HG03457 (cell line): ENCODE results near the gene CNN2.
"Not testable (repeated sequence)": the region's sequence is repeated elsewhere in the genome, so short reads cannot be mapped to it uniquely, and the experiment has no call there.

Experiments used
- ATAC-seq: cut with Tn5 transposase; IDR thresholded peaks from one replicate; pipeline ENCODE4 v1.9.1; 2021; ENCODE audit warnings: moderate number of reproducible peaks; ENCODE audit not compliant: unreplicated experiment

CNN2 gene

DNA sequence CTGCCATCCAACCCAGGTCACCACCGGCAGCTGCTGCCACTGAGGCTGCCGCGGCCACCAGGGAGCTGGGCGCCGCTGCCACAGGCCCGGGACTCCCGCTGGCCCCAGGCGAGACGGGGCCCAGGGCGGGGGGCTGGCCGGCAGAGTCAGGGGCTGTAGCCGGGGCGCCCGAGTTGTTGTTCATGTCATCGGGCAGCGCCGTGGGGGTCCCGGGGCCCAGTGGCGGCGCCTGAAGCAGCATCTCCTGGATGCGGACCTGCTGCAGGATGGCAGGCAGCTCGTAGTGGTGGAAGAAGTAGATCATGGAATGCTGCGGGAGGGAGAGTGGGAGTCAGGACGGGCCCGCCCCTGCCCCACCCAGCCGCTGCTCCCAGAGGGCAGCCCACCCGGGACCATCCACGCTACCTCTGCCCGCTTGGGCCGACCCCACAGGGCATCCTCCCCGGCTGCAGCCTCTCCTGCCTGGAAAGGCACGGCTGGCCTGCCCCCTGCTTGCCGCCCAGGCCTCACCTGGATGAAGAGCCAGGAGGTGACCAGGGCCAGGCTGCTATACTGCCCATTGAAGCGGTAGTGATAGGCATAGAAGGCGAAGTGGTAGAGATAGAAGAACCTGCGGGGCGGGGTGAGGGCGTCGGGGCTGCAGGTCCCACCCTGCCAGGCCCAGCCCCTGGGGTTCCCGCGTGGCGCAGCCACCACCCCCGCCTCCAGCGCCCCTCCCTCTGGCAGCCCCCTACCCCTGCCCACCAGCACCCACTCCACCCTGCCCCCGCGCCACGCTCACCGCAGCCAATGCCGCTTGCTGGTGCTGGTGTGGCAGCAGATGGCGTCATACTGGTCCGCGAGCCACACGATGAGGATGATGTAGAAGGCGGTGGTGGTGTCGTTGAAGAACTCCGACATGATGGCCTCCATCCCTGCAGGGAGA is 15.6 kb upstream of the CNN2 start:
- ATAC-seq = no peak

DNA sequence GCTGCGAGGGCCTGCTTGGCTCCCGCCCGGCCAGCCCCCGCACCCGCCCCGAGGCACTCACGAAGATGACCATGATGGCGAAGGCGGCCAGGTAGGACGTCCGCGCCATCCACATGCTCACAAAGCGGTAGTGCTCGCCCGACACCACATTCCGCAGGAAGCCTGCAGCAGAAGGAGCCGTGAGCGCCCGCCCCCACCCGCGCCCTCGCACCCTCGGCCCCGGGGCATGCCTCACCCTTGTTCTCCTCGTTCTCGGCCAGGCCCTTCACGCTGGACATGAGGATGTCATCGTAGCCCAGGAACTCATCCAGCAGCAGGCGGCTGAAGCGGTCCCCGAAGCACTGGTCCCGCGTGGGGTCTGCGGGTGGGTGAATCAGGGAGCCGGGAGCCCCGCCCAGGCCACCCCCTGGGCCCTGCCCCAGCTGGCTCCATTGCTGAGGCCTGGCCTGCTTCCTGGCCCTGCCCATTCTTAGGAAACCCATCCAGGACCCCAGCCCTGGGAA is 14.5 kb upstream of the CNN2 start:
- ATAC-seq = no peak

DNA sequence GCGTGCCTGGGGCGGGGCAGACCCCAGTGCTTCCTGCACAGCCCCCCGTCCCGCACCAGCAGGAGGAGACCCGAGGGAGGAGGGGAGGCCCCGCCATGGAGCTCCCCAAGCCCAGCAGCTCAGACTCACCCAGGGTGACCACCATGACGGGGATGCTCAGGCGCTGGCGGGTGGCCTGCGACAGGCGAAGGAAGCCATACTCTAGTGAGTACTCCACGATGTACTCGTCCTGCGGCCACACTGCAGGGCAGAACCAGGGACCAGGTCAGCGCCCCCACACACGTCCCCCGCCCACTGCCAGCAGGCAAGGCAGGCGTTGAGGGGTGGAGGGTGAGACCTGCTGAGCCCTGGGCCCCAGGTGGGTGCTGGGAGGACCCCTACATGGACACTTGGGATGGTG is 14.1 kb upstream of the CNN2 start:
- ATAC-seq = no peak

DNA sequence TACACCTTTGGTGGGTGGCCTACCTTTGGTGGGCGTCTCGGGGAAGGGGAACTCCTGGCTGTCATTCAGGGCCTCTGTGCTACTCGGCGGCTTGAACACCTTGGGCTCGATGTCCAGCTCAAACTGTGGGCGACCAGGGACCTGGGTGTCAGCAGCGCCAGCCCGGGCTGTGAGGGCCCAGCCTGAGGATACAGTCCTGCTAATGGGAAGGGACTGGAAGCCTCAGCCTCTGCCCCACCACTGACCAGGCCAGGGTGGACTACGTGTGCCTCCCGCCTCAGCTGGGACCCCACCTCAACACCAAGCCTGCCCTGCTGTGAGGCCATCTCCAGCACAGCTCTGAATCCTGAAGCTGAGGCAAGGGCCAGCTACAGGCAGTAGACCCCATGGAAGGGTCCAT is 13.2 kb upstream of the CNN2 start:
- ATAC-seq = no peak

DNA sequence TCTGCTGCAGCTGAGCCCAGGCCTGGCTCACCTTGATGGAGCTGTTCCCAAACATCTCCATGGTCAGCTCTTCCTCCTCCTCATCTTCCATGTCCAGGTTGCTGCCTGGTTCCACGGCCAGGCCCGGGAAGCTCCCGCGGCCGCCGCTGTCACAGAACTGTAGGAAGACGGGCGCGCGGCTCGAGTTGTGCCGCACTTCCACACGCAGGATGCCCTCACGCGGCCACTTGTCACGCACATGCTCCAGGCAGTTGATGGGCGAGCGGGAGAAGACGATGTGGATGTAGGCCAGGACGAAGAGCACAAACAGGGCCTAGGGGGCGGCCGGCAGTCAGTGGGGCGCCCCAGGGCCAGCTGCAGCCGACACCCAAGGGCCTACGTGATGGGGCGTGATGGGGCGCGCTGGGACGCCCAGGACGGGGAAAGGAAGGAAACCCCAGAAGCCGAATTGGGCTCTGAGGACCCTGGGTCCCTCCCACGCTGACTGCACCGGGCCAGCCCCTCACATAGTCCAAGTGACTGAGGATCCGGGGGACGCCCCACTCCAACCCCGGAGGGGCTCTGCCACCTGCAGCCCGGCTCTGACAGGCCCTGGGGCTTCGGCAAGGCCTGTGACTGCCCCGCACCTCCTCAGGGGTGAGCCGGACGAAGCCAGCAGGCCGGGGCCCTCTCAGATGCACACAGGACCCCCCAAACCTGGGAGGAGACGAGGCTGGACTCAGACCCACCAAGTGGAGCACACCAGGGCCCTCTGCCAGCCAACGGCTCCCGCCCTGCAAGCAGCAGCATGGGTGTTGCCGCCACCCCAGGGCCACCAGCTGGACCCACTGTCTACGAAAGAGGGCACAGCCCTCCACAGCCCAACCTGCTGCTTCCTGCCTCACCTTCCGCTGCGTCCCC is 12.0 kb upstream of the CNN2 start:
- no peak for ATAC-seq

DNA sequence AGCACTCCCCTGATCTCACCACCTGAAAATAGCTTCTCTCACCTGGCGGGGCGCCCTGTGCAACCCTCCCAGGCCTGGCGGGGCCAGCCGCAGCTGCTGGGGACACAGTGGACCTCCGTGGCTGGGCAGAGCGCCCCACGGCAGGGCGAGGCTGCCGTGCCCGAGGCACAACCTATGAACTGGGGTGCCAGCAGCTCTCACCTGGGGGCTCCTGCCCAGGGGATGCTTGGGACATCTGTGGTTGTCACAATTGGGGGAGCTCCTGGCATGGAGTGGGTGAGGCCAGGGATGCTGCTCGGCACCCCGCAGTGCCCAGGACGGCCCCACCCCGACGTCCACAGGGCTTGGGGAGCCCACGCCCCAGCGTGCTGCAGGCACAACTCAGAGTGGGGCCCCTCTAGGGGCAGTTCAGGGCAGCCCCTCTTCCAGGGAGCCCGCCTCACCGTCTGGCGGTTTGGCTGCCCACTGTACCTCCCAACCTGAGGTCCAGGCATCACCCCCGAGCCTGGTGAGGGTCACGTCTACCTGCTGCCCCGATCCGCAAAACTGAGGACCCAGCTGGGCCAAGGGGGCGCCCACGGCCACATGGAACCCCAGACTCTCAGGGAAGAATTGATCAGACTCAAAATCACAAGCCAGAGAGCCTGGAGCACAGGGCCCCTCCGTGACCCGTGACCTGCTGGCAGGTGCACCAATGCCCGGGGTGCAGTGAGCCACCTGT is 11.2 kb upstream of the CNN2 start:
- ATAC-seq = no peak

DNA sequence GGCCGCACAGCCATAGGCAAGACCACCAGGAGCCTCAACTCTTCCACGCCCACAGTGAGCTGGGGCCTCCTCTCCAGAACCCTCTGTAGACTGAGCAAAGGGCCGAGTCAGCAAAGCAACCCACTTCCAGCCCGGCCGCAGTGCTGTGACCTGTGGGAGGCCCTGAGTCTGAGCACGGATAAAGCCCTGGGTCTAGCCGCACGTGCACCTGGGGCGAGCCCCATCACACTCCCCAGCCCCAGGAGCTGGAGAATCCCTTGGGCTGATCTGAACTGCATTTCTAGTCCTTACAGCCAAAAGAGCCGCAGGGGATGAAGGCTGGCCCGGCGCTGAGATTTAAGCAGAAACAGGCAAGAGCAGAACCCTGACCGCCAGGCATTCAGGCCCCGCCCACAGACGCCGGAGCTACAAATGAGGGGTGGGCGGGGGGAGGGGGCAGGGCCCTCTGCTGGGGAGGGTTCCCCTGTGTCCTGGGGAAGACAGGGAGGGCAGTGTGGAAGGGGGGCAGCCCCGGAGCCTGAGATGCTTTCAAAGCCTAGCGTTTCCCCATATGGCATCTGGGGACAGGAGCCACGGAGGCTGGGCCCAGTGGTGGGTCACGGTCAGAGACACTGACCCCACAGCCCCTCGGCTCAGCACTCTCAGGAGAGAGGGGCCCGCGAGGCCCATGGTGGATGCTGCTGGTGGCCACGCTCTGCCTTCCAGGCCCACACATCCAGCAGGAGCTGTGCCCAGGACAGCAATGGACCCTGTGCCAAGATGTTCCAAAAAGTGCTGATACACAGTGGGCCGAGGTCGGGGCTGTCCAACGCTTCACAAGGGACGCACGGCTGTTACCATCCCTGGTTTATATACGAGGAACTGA is 10.4 kb upstream of the CNN2 start:
- ATAC-seq = no peak

DNA sequence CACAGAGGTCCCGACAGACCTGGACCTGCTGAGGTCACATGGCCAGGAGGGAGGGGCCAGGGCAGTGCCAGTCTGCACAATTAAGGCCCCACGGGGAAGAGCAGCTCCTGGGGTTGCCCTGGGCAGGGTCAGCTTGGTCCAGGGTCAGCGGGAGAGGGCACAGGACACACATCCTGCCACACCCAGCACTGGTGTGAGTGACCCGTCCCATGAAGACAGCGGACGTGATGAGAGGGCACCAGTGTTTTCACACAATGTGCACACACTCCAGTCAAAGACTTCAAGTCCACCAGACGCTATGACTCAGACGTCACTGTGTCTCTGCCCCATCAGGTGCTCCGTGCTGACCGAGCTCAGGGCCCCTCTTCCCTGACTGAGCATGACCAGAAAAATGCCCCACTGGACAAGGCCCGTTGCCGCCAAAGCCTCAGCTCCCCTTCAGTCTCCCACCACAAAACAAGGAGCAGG is 9.7 kb upstream of the CNN2 start:
- ATAC-seq = no peak

DNA sequence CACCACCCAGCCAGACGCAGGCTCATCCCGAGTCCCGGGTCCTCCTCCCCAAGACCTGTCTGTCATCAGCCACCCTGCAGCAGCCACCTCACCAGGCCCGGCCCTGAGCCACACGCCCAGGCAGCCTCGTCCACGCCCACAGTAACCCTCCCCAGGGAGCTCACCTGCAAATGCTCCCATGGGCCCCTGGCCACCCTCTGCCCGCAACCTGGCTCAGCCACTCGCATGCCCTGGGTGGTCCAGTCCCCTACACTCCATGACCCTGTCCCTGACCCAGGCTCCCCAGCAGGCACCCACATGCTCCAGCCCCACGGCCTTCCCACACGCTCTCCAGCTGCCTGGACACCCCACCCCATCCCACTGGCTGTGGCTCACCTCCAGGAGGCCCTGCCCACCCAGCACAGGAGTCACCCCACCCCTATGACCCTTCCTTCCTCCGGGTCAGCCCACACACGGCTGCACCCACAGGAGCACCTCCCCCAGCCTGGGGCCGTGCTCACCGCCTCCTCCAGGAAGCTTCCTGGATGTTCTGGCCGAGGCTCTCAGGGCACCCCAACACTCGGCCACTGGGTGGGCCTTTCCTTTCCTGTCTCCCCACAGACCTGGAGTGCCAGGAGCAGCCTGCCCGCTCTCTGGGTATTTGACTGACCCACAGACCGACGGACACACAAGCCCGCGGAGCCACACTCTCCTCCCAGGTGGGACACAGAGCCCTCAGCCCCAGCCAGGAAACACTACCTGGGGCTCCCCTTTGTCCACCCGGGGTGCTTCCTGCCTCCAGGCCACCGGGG is 9.1 kb upstream of the CNN2 start:
- no peak for ATAC-seq

DNA sequence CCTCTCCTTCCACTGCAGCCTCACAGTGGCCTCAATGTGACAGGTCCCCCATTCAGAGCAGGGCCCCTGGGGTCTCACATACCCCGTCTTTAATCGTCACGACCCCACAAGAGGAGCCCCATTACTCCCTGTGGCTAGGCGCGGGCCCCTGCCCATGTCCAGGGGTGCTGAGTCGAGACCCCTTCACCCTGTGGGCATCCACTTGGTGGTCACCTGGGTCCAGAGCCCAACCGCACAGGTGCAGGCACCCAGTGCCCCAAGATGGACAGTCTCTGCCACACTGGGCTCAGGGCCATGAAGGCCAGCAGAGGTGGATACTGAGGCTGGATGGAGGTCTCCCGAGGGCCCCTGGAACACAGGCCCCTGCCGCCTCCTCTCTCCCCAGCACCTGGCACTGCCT is 8.5 kb upstream of the CNN2 start:
- no peak for ATAC-seq

DNA sequence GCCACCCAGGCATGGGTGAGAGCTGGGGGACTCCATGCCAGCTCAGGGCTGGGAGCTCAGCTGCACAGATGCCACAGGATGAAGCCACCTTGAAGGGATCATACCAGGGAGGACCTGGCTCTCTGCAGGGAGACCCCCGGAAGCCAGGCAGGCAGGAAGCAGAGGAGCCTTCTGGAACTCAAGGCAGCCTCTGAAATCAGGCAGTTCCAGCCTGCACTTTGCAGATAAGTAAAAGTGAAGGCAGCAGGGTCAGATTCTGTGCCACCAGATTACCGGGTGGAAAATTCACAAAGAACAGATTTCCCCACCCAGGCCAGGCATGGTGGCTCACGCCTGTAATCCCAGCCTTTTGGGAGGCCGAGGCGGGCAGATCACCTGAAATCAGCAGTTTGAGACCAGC is 8.0 kb upstream of the CNN2 start:
- no peak for ATAC-seq

DNA sequence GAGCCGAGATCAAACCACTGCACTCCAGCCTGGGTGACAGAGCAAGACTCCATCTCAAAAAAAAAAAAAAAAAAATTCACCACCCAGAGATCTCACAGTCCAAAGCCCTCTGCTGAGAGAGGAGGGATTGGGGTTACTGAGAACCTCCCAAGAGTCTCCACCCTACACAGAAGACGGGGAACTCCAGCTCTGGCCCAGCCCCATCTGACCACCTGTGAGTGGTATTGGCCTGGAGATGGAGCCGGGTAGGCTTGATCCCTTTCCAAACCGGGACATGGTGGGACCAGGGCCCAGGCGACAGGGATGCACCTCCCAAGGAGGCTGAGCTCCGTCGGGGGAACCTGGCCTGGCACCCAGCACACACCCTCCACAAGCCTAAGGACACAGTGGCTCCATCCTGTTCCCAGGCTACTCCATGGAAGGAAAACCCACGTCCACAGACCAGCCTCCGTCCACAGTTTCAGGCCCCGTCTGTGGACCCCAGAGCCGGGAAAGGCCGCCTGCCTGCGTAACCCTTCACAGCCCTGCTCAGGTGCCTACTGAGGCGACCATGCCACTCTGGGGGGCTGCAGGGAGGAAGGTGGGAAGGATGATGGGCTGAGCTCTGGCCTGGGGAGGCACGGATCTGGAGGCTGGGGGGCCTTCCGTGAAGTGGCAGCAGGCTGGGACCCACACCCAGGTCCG is 7.3 kb upstream of the CNN2 start:
- no peak for ATAC-seq

DNA sequence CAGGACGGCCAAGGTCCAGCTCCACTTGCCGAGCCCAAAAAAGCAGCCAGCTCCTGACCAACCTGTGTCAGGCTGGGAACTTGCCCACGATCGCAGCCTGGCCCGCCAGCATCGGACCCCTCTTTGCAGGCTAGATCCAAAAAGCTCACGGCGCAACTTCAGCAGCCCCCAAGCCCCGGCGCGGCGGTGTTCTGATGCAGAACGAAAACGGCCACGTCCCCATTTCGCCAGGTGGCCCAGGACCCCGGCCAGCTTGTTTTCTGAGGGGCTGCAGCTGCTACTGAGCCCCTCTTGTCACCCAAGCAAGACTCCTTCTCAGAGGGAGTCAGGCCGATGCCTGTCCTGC is 6.8 kb upstream of the CNN2 start:
- no peak for ATAC-seq

DNA sequence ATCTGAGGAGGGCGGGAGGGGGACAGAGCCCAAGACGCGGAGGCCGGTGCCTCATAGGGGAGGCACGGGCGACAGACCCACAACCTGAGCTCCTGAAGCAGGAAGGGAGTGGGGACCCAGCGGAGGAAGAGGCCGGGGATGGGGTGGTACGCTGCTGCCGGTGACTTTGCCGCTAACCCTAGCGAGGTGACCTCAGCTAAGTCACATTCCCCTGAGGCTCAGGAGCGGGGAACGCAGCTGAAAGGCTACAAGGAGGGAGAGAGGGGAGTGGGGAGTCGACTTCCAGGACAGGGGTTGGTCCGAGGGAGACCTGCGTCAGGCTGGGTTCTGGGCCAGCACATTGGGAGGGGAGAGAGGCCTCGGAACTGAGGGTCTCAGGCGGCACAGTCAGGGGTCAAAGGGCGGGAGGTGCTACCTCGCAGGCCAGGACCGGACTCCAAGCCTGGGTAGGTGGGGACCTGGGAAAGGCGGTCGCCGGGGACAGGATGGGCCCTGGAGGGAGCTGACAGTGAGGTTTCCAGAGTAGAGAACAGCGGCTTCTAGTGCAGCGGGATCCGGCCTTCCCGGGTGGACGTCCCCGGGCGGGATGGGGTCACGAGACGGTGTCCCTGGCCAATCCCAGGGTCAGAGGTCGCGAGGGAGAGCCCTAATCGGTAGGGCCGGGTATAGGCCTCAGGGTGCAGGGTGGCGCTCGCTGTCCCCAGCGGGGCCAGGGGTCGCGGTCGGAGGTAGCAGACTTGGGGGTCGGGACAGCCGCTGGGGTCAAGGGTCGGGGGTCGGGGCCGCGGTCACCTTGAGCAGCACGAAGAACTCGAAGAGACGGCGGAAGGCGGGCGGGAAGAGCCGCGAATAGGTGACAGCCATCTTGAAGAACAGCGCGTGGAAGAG is 6.2 kb upstream of the CNN2 start:
- no peak for ATAC-seq

DNA sequence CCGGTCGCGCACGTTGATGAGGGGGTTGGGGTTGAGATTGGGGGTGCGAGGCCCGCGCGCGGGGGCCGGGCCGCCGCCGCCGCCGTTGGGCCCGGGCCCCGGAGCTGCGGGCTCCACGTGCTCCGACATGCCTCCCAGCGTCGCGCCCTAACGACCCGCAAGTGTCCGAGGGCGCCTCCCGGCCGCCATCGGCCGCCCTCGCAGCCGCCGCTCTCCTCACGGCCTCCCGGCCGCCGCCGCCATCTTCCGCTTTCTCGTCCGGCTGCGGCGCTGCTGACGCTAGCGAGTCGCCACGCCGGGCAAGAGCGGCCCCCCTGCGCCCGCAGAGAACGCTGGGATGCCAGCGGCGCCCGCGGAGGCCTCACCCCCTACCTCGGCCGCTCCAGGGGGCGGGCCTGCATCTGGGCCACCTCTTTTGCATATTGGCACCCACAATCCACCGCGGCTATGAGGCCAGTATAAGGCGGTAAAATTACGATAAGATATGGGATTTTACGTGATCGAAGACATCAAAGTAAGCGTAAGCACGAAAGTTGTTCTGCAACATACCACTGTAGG is 5.5 kb upstream of the CNN2 start, which contains the start of gene TMEM259:
Gene TMEM259 (minus strand): TSS at position 256 of the 558 bp plus-strand sequence. CDS start 127 bp downstream, at position 129.
- peak; percentile 63 for ATAC-seq

DNA sequence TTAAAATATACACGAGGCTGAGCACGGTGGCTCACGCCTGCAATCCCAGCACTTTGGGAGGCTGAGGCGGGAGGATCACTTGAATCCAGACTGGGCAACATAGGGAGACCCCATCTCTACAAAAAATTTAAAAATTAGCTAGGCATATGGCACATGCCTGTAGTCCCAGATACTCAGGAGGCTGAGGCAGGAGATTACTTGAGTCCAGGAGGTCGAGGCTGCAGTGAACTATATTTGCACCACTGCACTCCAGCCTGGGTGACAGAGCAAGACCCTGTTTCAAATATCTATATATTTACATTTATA is 2.6 kb upstream of the CNN2 start:
- ATAC-seq = not testable (repeated sequence)

DNA sequence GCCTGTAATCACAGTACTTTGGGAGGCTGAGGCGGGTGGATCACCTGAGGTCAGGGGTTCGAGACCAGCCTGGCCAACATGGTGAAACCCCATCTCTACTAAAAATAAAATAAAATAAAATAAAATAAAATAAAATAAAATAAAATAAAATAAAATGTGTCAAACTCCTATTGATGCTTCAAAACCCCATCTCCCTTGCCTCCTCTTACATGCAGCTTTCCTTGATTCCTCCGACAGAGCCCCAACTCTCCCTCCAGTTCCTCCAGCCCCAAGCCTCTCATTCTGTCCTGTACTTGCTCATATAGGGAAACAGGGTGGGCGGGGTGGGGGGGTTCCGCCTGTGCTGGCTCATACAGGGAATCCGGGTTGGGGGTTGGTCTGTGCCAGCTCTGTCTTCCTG is 1.3 kb upstream of the CNN2 start:
- not testable (repeated sequence) for ATAC-seq
